HepG2 (cell line): Measurements from ENCODE around the gene PCED1B. TPM values are rescaled to one million over a fixed set of nuclear protein-coding genes. Genes with fewer than 3 reads are reported as not detected.

Experiments
- ATAC-seq: fragments of 200-7000 bp; cut with Tn5 transposase; 3 replicates; pipeline ENCODE4 v1.9.1; 2020; ENCODE audit warnings: mild to moderate bottlenecking, moderate library complexity
- BruUV-seq: library from RNA; stranded (reverse); fragments of 400-500 nt; replicated peaks from 2 replicates; lab custom pipeline; 2021; lab: Mats Ljungman, UMichigan
- CTCF ChIA-PET: fragments of 300-600 bp; formaldehyde crosslinking; extraction: SDS; loops from one replicate; lab custom pipeline; 2021; ENCODE audit warnings: low total read pairs, inconsistent platforms, low intra/inter-chr PET ratio; lab: Yijun Ruan, JAX
- POLR2A ChIA-PET: fragments of 350-600 bp; sonication (Branson Sonifier 250); formaldehyde crosslinking; loops from one replicate; lab custom pipeline; 2020; ENCODE audit warnings: antibody characterized with exemption, inconsistent platforms; lab: Yijun Ruan, JAX
- DNase-seq: peaks from one replicate; pipeline ENCODE4 v3.0.0-alpha.2; 2015; ENCODE audit warnings: low spot score
- FAIRE-seq: peaks from 3 replicates; lab custom pipeline; 2011; peaks lifted over from hg19 to GRCh38; lab: Jason Lieb, UNC
- H2AFZ ChIP-seq: one replicate; pipeline ENCODE4 v1.6.1; 2011; ENCODE audit warnings: low read length, inconsistent platforms
- H3K27ac ChIP-seq: fragments of 300-600 bp; 3 replicates; pipeline ENCODE4 v1.8.0; 2011; ENCODE audit warnings: mixed run types, mild to moderate bottlenecking, mixed read lengths, low read length, inconsistent platforms; ENCODE audit not compliant: insufficient read depth; ENCODE audit errors: extremely low read length
- H3K27me3 ChIP-seq, 2 experiments: fragments of 200-600 bp in 1 of 2; 2 replicates in 1 of 2; 3 replicates in 1 of 2; pipeline versions ENCODE4 v1.6.0 to v1.8.0; 2011; ENCODE audit warnings: low read length in 2 of 2, mild to moderate bottlenecking in 2 of 2, moderate library complexity in 2 of 2, inconsistent platforms in 1 of 2; ENCODE audit not compliant: insufficient read depth in 2 of 2, control insufficient read depth in 1 of 2
- H3K36me3 ChIP-seq, 2 experiments: fragments of 200-600 bp in 1 of 2; replicated peaks in 1 of 2; 2 replicates in 1 of 2; 3 replicates in 1 of 2; pipeline versions ENCODE4 v1.5.1 to v1.8.0; 2011; ENCODE audit warnings: low read length in 2 of 2, inconsistent platforms in 1 of 2; ENCODE audit not compliant: insufficient read depth in 2 of 2, control insufficient read depth in 1 of 2
- H3K4me1 ChIP-seq: 2 replicates; pipeline ENCODE4 v1.5.1; 2012; ENCODE audit warnings: low read length, inconsistent platforms; ENCODE audit not compliant: insufficient read depth
- H3K4me2 ChIP-seq: 2 replicates; pipeline ENCODE4 v1.6.0; 2011; ENCODE audit warnings: low read depth, low read length, inconsistent platforms
- H3K4me3 ChIP-seq, 3 experiments: fragments of 200-600 bp in 1 of 3; sonication (generic), shearing (Covaris generic) in 1 of 3; replicated peaks in 1 of 3; 2 replicates each; pipeline ENCODE4 v1.5.1; 2011 to 2016; ENCODE audit warnings: low read length in 3 of 3, inconsistent platforms in 2 of 3, low read depth in 2 of 3, mild to moderate bottlenecking in 2 of 3, control low read depth in 1 of 3, mixed read lengths in 1 of 3; ENCODE audit not compliant: insufficient read depth in 1 of 3
- H3K79me2 ChIP-seq: one replicate; pipeline ENCODE4 v1.6.1; 2011; ENCODE audit warnings: low read length, inconsistent platforms; ENCODE audit not compliant: insufficient read depth
- H3K9ac ChIP-seq: 2 replicates; pipeline ENCODE4 v1.6.0; 2011; ENCODE audit warnings: mild to moderate bottlenecking, low read depth, low read length, inconsistent platforms; ENCODE audit not compliant: insufficient read depth
- H3K9me3 ChIP-seq: 2 replicates; pipeline ENCODE4 v1.5.1; 2012; ENCODE audit warnings: mild to moderate bottlenecking, low read length
- H4K20me1 ChIP-seq: 2 replicates; pipeline ENCODE4 v1.6.0; 2011; ENCODE audit warnings: inconsistent platforms, mild to moderate bottlenecking, low read length, moderate library complexity; ENCODE audit not compliant: insufficient read depth
- CHD2 ChIP-seq: IDR thresholded peaks from 2 replicates; pipeline ENCODE4 v1.6.1; 2011; ENCODE audit warnings: low read depth, low read length, improper control_type of control experiment
- GATAD2A ChIP-seq: IDR thresholded peaks from 2 replicates; pipeline ENCODE4 v1.6.1; 2016
- ZNF7 ChIP-seq: IDR thresholded peaks from 2 replicates; pipeline ENCODE4 v1.6.1; 2016; ENCODE audit warnings: missing biosample characterization, missing genetic modification reagents
- WGBS: methylation state at CpG from one replicate; pipeline ENCODE4 v1.1.6; 2017; ENCODE audit warnings: low lambda C conversion rate; 5-methylcytosine and 5-hydroxymethylcytosine counted together
- in situ Hi-C: cut with HindIII; loops from 2 replicates; pipeline ENCODE4 v1.10.0; 2017; ENCODE audit warnings: low pct_unique_long_range_greater_than_20kb; ENCODE audit not compliant: extremely low pct_ligation_motif_present
- intact Hi-C: fragments of 100-400 bp; cut with micrococcal nuclease; formaldehyde crosslinking; loops from one replicate; pipeline ENCODE4 v1.10.0; 2022; ENCODE audit not compliant: unreplicated experiment
- polyA plus RNA-seq, 8 experiments: library from polyadenylated mRNA; depleted of rRNA in 3 of 8; stranded (reverse) in 7 of 8; unstranded in 1 of 8; fragments of >200 nt; fragmentation: Illumina TruSeq in 4 of 8; extraction: Trizol in 4 of 8; gene quantifications; 2 replicates each; pipeline versions ENCODE4 v1.2.1 to v1.2.3, GENCODE V29; 2011 to 2016; ENCODE audit warnings: low read depth in 4 of 8, missing spikeins in 1 of 8, mixed read lengths in 1 of 8; ENCODE audit not compliant: insufficient read depth in 1 of 8
- total RNA-seq, 5 experiments: library from RNA; depleted of rRNA; stranded (reverse); fragments of >200 nt; fragmentation: Illumina TruSeq; extraction: Trizol; gene quantifications; 2 replicates each; pipeline ENCODE4 v1.2.3, GENCODE V29; 2016; ENCODE audit warnings: low read depth in 1 of 5
- TF ChIP-seq, protein P1 (sequence below): sonication (generic); formaldehyde crosslinking; IDR thresholded peaks from 2 replicates; pipeline ENCODE4 v1.5.1; 2020; ENCODE audit warnings: mild to moderate bottlenecking, missing genetic modification reagents, borderline replicate concordance

The PCED1B gene
- total and polyA plus RNA-seq, 2 of the 13 experiments (the other 11 are each of a cell fraction or from before 2014, with no cell fraction given), result 0.11 to 0.37 TPM

DNA sequence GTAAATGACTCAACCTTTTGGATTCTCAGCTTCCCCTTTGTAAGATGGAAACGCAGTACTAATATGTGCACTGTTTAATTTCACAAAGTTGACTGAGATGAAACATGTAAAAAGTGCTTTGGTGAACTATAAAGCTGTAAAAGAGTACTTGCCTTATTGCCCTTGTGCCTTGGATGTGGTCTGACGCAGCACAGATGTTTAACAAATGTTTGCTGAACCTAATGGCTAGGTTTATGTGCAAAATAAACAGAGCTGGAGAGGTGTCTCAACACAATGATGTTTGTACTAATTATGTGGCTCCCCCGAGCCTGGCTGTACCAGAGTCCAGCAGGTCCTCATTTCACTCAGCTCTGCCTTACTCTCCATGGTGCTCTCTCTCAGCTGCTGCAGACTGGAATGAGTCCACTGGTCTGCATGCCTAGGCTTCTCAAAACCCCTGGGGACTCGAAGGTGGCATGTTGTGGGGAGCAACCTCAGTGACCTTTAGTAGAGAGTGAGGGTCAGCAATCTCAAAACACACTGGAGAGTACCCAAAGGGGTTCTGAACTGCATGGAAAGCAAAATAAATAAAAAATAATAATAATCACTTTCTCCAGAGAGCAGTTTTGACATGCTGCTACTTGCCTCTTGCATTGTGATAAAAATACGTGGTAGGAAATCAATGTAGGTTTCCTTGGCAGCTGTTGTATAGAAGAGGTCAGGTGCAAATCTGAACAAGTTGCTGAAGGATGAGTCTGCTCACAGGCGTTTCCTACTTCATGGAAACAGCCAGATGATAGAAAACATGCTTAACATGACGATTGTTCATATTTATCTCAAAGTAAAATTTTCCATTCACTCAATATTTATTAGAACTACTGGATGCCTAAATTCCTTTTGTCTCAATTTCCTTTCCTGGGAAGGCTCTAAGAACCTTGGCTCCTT lies 8.9 kb downstream of the PCED1B start (continued):
- TF ChIP-seq, protein P1, sequence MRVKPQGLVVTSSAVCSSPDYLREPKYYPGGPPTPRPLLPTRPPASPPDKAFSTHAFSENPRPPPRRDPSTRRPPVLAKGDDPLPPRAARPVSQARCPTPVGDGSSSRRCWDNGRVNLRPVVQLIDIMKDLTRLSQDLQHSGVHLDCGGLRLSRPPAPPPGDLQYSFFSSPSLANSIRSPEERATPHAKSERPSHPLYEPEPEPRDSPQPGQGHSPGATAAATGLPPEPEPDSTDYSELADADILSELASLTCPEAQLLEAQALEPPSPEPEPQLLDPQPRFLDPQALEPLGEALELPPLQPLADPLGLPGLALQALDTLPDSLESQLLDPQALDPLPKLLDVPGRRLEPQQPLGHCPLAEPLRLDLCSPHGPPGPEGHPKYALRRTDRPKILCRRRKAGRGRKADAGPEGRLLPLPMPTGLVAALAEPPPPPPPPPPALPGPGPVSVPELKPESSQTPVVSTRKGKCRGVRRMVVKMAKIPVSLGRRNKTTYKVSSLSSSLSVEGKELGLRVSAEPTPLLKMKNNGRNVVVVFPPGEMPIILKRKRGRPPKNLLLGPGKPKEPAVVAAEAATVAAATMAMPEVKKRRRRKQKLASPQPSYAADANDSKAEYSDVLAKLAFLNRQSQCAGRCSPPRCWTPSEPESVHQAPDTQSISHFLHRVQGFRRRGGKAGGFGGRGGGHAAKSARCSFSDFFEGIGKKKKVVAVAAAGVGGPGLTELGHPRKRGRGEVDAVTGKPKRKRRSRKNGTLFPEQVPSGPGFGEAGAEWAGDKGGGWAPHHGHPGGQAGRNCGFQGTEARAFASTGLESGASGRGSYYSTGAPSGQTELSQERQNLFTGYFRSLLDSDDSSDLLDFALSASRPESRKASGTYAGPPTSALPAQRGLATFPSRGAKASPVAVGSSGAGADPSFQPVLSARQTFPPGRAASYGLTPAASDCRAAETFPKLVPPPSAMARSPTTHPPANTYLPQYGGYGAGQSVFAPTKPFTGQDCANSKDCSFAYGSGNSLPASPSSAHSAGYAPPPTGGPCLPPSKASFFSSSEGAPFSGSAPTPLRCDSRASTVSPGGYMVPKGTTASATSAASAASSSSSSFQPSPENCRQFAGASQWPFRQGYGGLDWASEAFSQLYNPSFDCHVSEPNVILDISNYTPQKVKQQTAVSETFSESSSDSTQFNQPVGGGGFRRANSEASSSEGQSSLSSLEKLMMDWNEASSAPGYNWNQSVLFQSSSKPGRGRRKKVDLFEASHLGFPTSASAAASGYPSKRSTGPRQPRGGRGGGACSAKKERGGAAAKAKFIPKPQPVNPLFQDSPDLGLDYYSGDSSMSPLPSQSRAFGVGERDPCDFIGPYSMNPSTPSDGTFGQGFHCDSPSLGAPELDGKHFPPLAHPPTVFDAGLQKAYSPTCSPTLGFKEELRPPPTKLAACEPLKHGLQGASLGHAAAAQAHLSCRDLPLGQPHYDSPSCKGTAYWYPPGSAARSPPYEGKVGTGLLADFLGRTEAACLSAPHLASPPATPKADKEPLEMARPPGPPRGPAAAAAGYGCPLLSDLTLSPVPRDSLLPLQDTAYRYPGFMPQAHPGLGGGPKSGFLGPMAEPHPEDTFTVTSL (CRISPR knock-in tag), result peak; percentile 69; the same call in 1 of the 2 replicates
- TF ChIP-seq GATAD2A (CRISPR knock-in tag), result 0 out of 2 replicates have a peak, but pooled peaks have one; percentile 21
- TF ChIP-seq, all 625 proteins: peak for 27

DNA sequence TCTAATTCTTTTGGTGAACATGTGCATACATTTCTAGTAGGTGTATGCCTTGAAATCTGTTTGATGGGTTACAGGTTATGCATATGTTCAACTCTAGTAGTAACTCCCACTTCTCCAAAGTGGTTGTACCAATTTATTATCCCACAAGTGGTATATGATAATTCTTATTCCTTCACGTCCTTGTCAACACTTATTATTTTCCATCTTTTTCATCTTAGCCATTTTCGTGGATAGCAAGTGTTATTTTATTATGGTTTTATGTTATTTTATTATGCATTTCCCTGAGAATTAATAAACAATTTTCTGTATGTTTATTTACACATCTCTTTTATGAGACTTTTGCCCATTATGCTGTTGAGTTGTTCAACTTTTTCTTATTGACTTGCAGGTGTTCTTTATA lies 11.6 kb downstream of the PCED1B start:
- intact Hi-C loops (no loop called here), in situ Hi-C loops (no loop called here)
- no peaks in the 10 kb centered on the region for H4K20me1 ChIP-seq
- no peak overlapping the region for H3K27ac ChIP-seq
- TF ChIP-seq ZNF7 (CRISPR knock-in tag) (peak; percentile 48; the same call in 1 of the 2 replicates), CHD2 (no peak)
- no peaks in the 10 kb centered on the region for H3K79me2 ChIP-seq
- H3K4me3 ChIP-seq, result no peak overlapping the region
- no peak overlapping the region for H2AFZ ChIP-seq
- no peaks in the 10 kb centered on the region for H3K36me3 ChIP-seq
- DNase-seq, result no peak
- ATAC-seq, result no peak
- ChIA-PET POLR2A (no interaction called here), CTCF (no interaction called here)
- peaks cover 27% of the 10 kb centered on the region for H3K4me1 ChIP-seq
- no peaks in the 10 kb centered on the region for H3K27me3 ChIP-seq
- BruUV-seq, result no TSS peak
- no peak overlapping the region for H3K4me2 ChIP-seq
- WGBS, result 19% methylated on average over 2 of the region's 2 CpGs
- no peak overlapping the region for H3K9ac ChIP-seq
- FAIRE-seq, result no peak
- no peaks in the 10 kb centered on the region for H3K9me3 ChIP-seq
